Measurements from ENCODE around the gene TMEM95. TPM values are rescaled to one million over a fixed set of nuclear protein-coding genes. Genes with fewer than 3 reads are reported as not detected.

The TMEM95 gene
- total and polyA plus RNA-seq, 10 of the 15 experiments (the other 5 are each of a cell fraction or from before 2014, with no cell fraction given): 0.05 to 0.28 TPM; not detected in 8

GRCh38 chr17:7325031-7325528 is 29.9 kb upstream of the TMEM95 start:
- POLR2A ChIA-PET: interaction anchor here (1.3 kb wide), 1 partner anchor 12 kb away, joined by 9 read pairs; the partner anchor contains the start of gene ACAP1
- no TSS peak for BruUV-seq (replicated peaks)
- H2AFZ ChIP-seq (ENCODE audit: control insufficient read depth, low read depth, low read length): no peak overlapping the region

GRCh38 chr17:7326186-7326585 is 28.8 kb upstream of the TMEM95 start:
- Histone ChIP-seq H3K9me3 (replicated peaks; ENCODE audit: control insufficient read depth, insufficient read depth, low read length) (no peaks in the 10 kb centered on the region), H3K9ac (ENCODE audit: control insufficient read depth, insufficient read depth, low read length) (no peak overlapping the region), H3K27me3 (replicated peaks in 1 of 2; ENCODE audit: control insufficient read depth in 2 of 2, insufficient read depth in 2 of 2, low read length in 1 of 2) (no peaks in the 10 kb centered on the region), H2AFZ (ENCODE audit: control insufficient read depth, low read depth, low read length) (no peak overlapping the region), H3K36me3 (ENCODE audit: control insufficient read depth in 2 of 2, insufficient read depth in 2 of 2, low read length in 1 of 2) (peaks cover 6 to 29% of the 10 kb centered on the region in 2 experiments; a peak in 3 of 4 replicates), H3K4me3 (no peak overlapping the region), H3K4me2 (ENCODE audit: control insufficient read depth, insufficient read depth) (no peak overlapping the region), H3K4me1 (ENCODE audit: control insufficient read depth, insufficient read depth, low read length) (peaks cover 14% of the 10 kb centered on the region), H4K20me1 (ENCODE audit: control insufficient read depth, insufficient read depth) (no peaks in the 10 kb centered on the region), H3K27ac (ENCODE audit: control insufficient read depth, insufficient read depth) (no peak overlapping the region), H3K79me2 (ENCODE audit: control insufficient read depth, insufficient read depth, low read length) (peaks cover 17% of the 10 kb centered on the region)
- no TSS peak for BruUV-seq (replicated peaks)
- in situ Hi-C loops (cut with MboI) (no loop called here), intact Hi-C loops (cut with micrococcal nuclease; ENCODE audit: unreplicated experiment) (no loop called here)
- FAIRE-seq (no peak), DNase-seq (ENCODE audit: low read depth, low spot score) (no peak), ATAC-seq (no peak)
- ChIA-PET CTCF (interaction anchor here (1.0 to 7.9 kb wide), 6 partner anchors 11 to 112 kb away, joined by 3 to 49 read pairs (median 5); partner anchors contain the start of gene ACAP1), SMC1A (ENCODE audit: uncharacterized antibody, unreplicated experiment) (interaction anchor here (0.9 to 3.5 kb wide), 2 partner anchors 10 to 78 kb away, joined by 3 to 21 read pairs; partner anchors contain the start of genes ACAP1 and TMEM256), RAD21 (ENCODE audit: unreplicated experiment) (interaction anchor here (1.5 to 2.2 kb wide), 2 partner anchors 11 to 28 kb away, joined by 3 to 10 read pairs; partner anchors contain the start of gene ACAP1), POLR2A (interaction anchor here (3.2 kb wide), 1 partner anchor 10 kb away, joined by 21 read pairs; the partner anchor contains the start of gene ACAP1)
- 95% methylated on average over 11 of the region's 11 CpGs for WGBS (ENCODE audit: insufficient coverage, insufficient replicate concordance, low lambda C conversion rate, missing lambda C conversion rate)
- no peak for TF ChIP-seq ZBTB40 (IDR thresholded peaks at IDR 0.05; ENCODE audit: borderline replicate concordance)
- TF ChIP-seq FOS (IDR thresholded peaks at IDR 0.05; ENCODE audit: borderline replicate concordance, extremely low read depth, insufficient read length): no peak
- no peak for TF ChIP-seq ZNF592 (IDR thresholded peaks at IDR 0.05)
- no peak for TF ChIP-seq PML (IDR thresholded peaks at IDR 0.05; ENCODE audit: low read length)

More at GRCh38 chr17:7325031-7325528, 29.9 kb upstream of the TMEM95 start:
- ChIA-PET SMC1A (ENCODE audit: uncharacterized antibody, unreplicated experiment) (interaction anchor here (1.4 to 3.5 kb wide), 2 partner anchors 11 to 20 kb away, joined by 6 to 21 read pairs; partner anchors contain the start of gene ACAP1), CTCF (interaction anchor here (0.7 to 7.9 kb wide), 11 partner anchors 9 to 235 kb away, joined by 3 to 49 read pairs (median 3); partner anchors contain the start of genes ACAP1 and GPS2), RAD21 (ENCODE audit: unreplicated experiment) (interaction anchor here (0.9 to 2.4 kb wide), 4 partner anchors 11 to 27 kb away, joined by 3 to 13 read pairs (median 8); partner anchors contain the start of genes ACAP1 and KCTD11)
- FAIRE-seq (no peak), DNase-seq (ENCODE audit: low read depth, low spot score) (no peak), ATAC-seq (no peak)
- H4K20me1 ChIP-seq (ENCODE audit: control insufficient read depth, insufficient read depth): no peaks in the 10 kb centered on the region
- TF ChIP-seq SMAD1 (IDR thresholded peaks at IDR 0.05; ENCODE audit: low read depth, partially characterized antibody): no peak
- no peak for TF ChIP-seq POU2F2 (IDR thresholded peaks at IDR 0.05; ENCODE audit: borderline replicate concordance, low read depth, low read length)
- no peak overlapping the region for H3K4me2 ChIP-seq (ENCODE audit: control insufficient read depth, insufficient read depth)
- WGBS (ENCODE audit: insufficient coverage, insufficient replicate concordance, low lambda C conversion rate, missing lambda C conversion rate): 87% methylated on average over 19 of the region's 19 CpGs
- no peak overlapping the region for H3K4me3 ChIP-seq
- no peak overlapping the region for H3K9ac ChIP-seq (ENCODE audit: control insufficient read depth, insufficient read depth, low read length)
- peaks cover 5% of the 10 kb centered on the region for H3K4me1 ChIP-seq (ENCODE audit: control insufficient read depth, insufficient read depth, low read length)
- peaks cover 17% of the 10 kb centered on the region for H3K79me2 ChIP-seq (ENCODE audit: control insufficient read depth, insufficient read depth, low read length)
- intact Hi-C loops (cut with micrococcal nuclease; ENCODE audit: unreplicated experiment): no loop called here
- in situ Hi-C loops (cut with MboI): no loop called here
- H3K9me3 ChIP-seq (replicated peaks; ENCODE audit: control insufficient read depth, insufficient read depth, low read length): no peaks in the 10 kb centered on the region
- no peak overlapping the region for H3K27ac ChIP-seq (ENCODE audit: control insufficient read depth, insufficient read depth)
- H3K36me3 ChIP-seq (ENCODE audit: control insufficient read depth in 2 of 2, insufficient read depth in 2 of 2, low read length in 1 of 2): peaks cover 9 to 33% of the 10 kb centered on the region in 2 experiments; a peak in 3 of 4 replicates
- H3K27me3 ChIP-seq (replicated peaks in 1 of 2; ENCODE audit: control insufficient read depth in 2 of 2, insufficient read depth in 2 of 2, low read length in 1 of 2): no peaks in the 10 kb centered on the region

All from GM12878 (cell line).